SK-N-SH treated with all-trans-retinoic acid at 6 μM for 48 hours (cell line): ENCODE data around the gene REXO2.

Experiments
- ATAC-seq: fragments of 200-7000 bp; cut with Tn5 transposase; 3 replicates; pipeline ENCODE4 v1.9.1; 2020; ENCODE audit warnings: mild to moderate bottlenecking, moderate library complexity
- ARNTL ChIP-seq: fragments of 450-650 bp; formaldehyde crosslinking; IDR thresholded peaks from 2 replicates; pipeline ENCODE4 v1.5.0; 2020; ENCODE audit warnings: low read depth, mild to moderate bottlenecking, moderate library complexity, borderline replicate concordance
- BACH2 ChIP-seq: fragments of 250-450 bp; sonication (Bioruptor Pico); IDR thresholded peaks from 2 replicates; pipeline ENCODE4 v1.9.0; 2021; ENCODE audit warnings: mild to moderate bottlenecking, borderline replicate concordance
- CSDC2 ChIP-seq: fragments of 250-450 bp; sonication (Bioruptor Pico); IDR thresholded peaks from 2 replicates; pipeline ENCODE4 v1.5.0; 2020; ENCODE audit warnings: mild to moderate bottlenecking, moderate library complexity
- CSRNP3 ChIP-seq: fragments of 250-450 bp; sonication (Bioruptor Pico); IDR thresholded peaks from 2 replicates; pipeline ENCODE4 v1.5.1; 2021; ENCODE audit warnings: mild to moderate bottlenecking, moderate library complexity
- GLIS3 ChIP-seq: fragments of 250-450 bp; sonication (Bioruptor Pico); IDR thresholded peaks from 2 replicates; pipeline ENCODE4 v1.5.0; 2020; ENCODE audit warnings: mild to moderate bottlenecking, moderate library complexity
- ISL1 ChIP-seq: fragments of 250-450 bp; sonication (Bioruptor Pico); IDR thresholded peaks from 2 replicates; pipeline ENCODE4 v2.1.2; 2022; ENCODE audit warnings: mild to moderate bottlenecking, moderate library complexity
- OSR1 ChIP-seq: fragments of 250-450 bp; sonication (Bioruptor Pico); IDR thresholded peaks from 2 replicates; pipeline ENCODE4 v1.8.0; 2022; ENCODE audit warnings: moderate library complexity, mild to moderate bottlenecking, inconsistent platforms
- PATZ1 ChIP-seq: fragments of 250-450 bp; sonication (Bioruptor Pico); IDR thresholded peaks from 2 replicates; pipeline ENCODE4 v1.8.0; 2020; ENCODE audit warnings: mild to moderate bottlenecking, moderate library complexity, borderline replicate concordance
- POU6F1 ChIP-seq: fragments of 250-450 bp; sonication (Bioruptor Pico); IDR thresholded peaks from 2 replicates; pipeline ENCODE4 v1.8.0; 2021; ENCODE audit warnings: low read depth, mild to moderate bottlenecking, moderate library complexity, borderline replicate concordance
- PPARA ChIP-seq: fragments of 250-450 bp; sonication (Bioruptor Pico); IDR thresholded peaks from 2 replicates; pipeline ENCODE4 v1.5.0; 2020; ENCODE audit warnings: mild to moderate bottlenecking, borderline replicate concordance
- RARB ChIP-seq: fragments of 250-450 bp; sonication (Bioruptor Pico); IDR thresholded peaks from 2 replicates; pipeline ENCODE4 v1.8.0; 2021; ENCODE audit warnings: mild to moderate bottlenecking, moderate library complexity
- SNAI2 ChIP-seq: fragments of 250-450 bp; sonication (Bioruptor Pico); IDR thresholded peaks from 2 replicates; pipeline ENCODE4 v1.5.0; 2020; ENCODE audit warnings: mild to moderate bottlenecking, moderate library complexity
- TCF4 ChIP-seq: fragments of 250-450 bp; sonication (Bioruptor Pico); IDR thresholded peaks from 2 replicates; pipeline ENCODE4 v1.8.0; 2021; ENCODE audit warnings: mild to moderate bottlenecking, moderate library complexity, borderline replicate concordance
- TSHZ2 ChIP-seq: fragments of 250-450 bp; sonication (Bioruptor Pico); IDR thresholded peaks from 2 replicates; pipeline ENCODE4 v1.5.0; 2020; ENCODE audit warnings: mild to moderate bottlenecking, moderate library complexity
- ZC3H10 ChIP-seq: fragments of 250-450 bp; sonication (Bioruptor Pico); IDR thresholded peaks from 2 replicates; pipeline ENCODE4 v1.5.1; 2021; ENCODE audit warnings: mild to moderate bottlenecking, moderate library complexity
- ZFP3 ChIP-seq: fragments of 250-450 bp; sonication (Bioruptor Pico); IDR thresholded peaks from 2 replicates; pipeline ENCODE4 v1.5.0; 2020; ENCODE audit warnings: mild to moderate bottlenecking, moderate library complexity
- ZFP30 ChIP-seq: fragments of 450-650 bp; formaldehyde crosslinking; IDR thresholded peaks from 2 replicates; pipeline ENCODE4 v1.5.0; 2022; ENCODE audit warnings: mild to moderate bottlenecking, moderate library complexity
- ZNF565 ChIP-seq: fragments of 450-650 bp; formaldehyde crosslinking; conservative IDR thresholded peaks from 2 replicates; pipeline ENCODE4 v1.5.0; 2020; ENCODE audit warnings: low read depth, mild to moderate bottlenecking, moderate library complexity
- ZNF70 ChIP-seq: fragments of 450-650 bp; formaldehyde crosslinking; IDR thresholded peaks from 2 replicates; pipeline ENCODE4 v1.5.0; 2020; ENCODE audit warnings: mild to moderate bottlenecking, moderate library complexity
- ZNF8 ChIP-seq: fragments of 450-650 bp; formaldehyde crosslinking; IDR thresholded peaks from 2 replicates; pipeline ENCODE4 v1.5.0; 2020; ENCODE audit warnings: mild to moderate bottlenecking, moderate library complexity

REXO2 gene

GRCh38 chr11:114447444-114447843, 8.2 kb downstream of the REXO2 start:
- no peak for ATAC-seq
- TF ChIP-seq PPARA (CRISPR knock-in tag) (no peak), ZFP30 (CRISPR knock-in tag) (no peak), POU6F1 (CRISPR knock-in tag) (no peak), ARNTL (CRISPR knock-in tag) (no peak), ZNF8 (CRISPR knock-in tag) (no peak), TSHZ2 (no peak), ISL1 (no peak), GLIS3 (no peak), ZNF70 (CRISPR knock-in tag) (no peak)

GRCh38 chr11:114447892-114448291, 8.6 kb downstream of the REXO2 start:
- no peak for ATAC-seq
- no peak for TF ChIP-seq PATZ1 (CRISPR knock-in tag)
- no peak for TF ChIP-seq ZNF565 (CRISPR knock-in tag)
- TF ChIP-seq ZFP30 (CRISPR knock-in tag): no peak
- no peak for TF ChIP-seq ZNF8 (CRISPR knock-in tag)
- no peak for TF ChIP-seq TCF4 (CRISPR knock-in tag)
- TF ChIP-seq SNAI2 (CRISPR knock-in tag): no peak

- ATAC-seq: no peak
- TF ChIP-seq ZFP3 (CRISPR knock-in tag) (no peak), PPARA (CRISPR knock-in tag) (no peak), BACH2 (CRISPR knock-in tag) (no peak), ISL1 (no peak), PATZ1 (CRISPR knock-in tag) (no peak), ZNF565 (CRISPR knock-in tag) (no peak), GLIS3 (no peak), OSR1 (CRISPR knock-in tag) (no peak), ZFP30 (CRISPR knock-in tag) (no peak), TCF4 (CRISPR knock-in tag) (no peak), ZNF8 (CRISPR knock-in tag) (no peak), POU6F1 (CRISPR knock-in tag) (no peak), TSHZ2 (no peak), SNAI2 (CRISPR knock-in tag) (no peak), ZC3H10 (CRISPR knock-in tag) (no peak), CSDC2 (no peak), CSRNP3 (CRISPR knock-in tag) (no peak), RARB (no peak)
Measured at GRCh38 chr11:114448749-114449482, 9.6 kb downstream of the REXO2 start.
